HFFc6 (cell line): ENCODE data around the gene CRB2. TPM values are rescaled to one million over a fixed set of nuclear protein-coding genes. Genes with fewer than 3 reads are reported as not detected.

Experiments
- DNase-seq: peaks from one replicate; pipeline ENCODE4 v3.0.0-alpha.2; 2018
- H3K27ac Mint-ChIP-seq: 2 replicates; pipeline ENCODE4 v1.8.0; 2020; ENCODE audit warnings: mild to moderate bottlenecking, mixed read lengths
- H3K27me3 Mint-ChIP-seq: 2 replicates; pipeline ENCODE4 v1.8.0; 2021; ENCODE audit warnings: mild to moderate bottlenecking, moderate library complexity, mixed read lengths; ENCODE audit not compliant: insufficient read depth
- H3K36me3 Mint-ChIP-seq: 2 replicates; pipeline ENCODE4 v1.8.0; 2021; ENCODE audit warnings: low read depth, mixed read lengths
- H3K4me1 Mint-ChIP-seq: 2 replicates; pipeline ENCODE4 v1.8.0; 2020; ENCODE audit warnings: low read depth, mixed read lengths
- H3K4me3 Mint-ChIP-seq: 2 replicates; pipeline ENCODE4 v1.8.0; 2020; ENCODE audit warnings: mild to moderate bottlenecking, moderate library complexity, mixed read lengths
- H3K9me3 Mint-ChIP-seq: 2 replicates; pipeline ENCODE4 v1.8.0; 2020; ENCODE audit warnings: mild to moderate bottlenecking, mixed read lengths
- total RNA-seq, 6 experiments: library from RNA; stranded (reverse); fragmentation: NEBNext Ultra II Directional; extraction: Animal tissue kit (Norgen Biotek cat#: 25700); gene quantifications; 2 replicates in 1 of 6; 3 replicates in 5 of 6; pipeline ENCODE4 v1.2.3, GENCODE V29; 2021
- TF ChIP-seq, protein P1 (sequence below): fragments of 200-600 bp; sonication (generic); IDR thresholded peaks from 2 replicates; pipeline ENCODE4 v1.5.0; 2021; ENCODE audit warnings: antibody characterized with exemption, mild to moderate bottlenecking

CRB2 gene
- total RNA-seq, 6 experiments from 2014 or later: not detected

DNA sequence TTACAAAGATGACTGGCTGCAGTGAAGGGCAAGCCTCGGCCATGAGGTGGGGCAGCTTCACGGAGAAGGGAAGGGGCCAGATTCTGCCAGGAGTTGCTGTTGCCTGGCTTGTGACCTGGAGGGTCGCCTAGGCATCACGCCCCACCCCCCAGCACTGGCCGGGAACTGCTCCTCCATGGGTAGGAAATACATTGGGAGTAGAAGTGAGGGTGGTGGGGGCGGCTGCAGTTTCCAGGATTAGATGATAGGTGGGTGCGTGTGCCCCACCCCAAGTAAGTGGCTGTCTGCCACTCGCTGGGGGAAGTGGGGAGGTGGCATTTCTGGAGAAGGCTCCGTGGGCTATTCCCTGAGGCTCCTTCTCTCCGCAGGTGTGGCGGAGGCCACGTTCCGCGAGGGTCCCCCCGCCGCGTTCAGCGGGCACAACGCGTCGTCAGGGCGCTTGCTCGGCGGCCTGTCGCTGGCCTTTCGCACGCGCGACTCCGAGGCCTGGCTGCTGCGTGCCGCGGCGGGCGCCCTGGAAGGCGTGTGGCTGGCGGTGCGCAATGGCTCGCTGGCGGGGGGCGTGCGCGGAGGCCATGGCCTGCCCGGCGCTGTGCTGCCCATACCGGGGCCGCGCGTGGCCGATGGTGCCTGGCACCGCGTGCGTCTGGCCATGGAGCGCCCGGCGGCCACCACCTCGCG lies 16.9 kb downstream of the CRB2 start:
- DNase-seq: no peak
- Mint-ChIP-seq H3K27ac (no peak overlapping the region), H3K4me3 (no peak overlapping the region)

DNA sequence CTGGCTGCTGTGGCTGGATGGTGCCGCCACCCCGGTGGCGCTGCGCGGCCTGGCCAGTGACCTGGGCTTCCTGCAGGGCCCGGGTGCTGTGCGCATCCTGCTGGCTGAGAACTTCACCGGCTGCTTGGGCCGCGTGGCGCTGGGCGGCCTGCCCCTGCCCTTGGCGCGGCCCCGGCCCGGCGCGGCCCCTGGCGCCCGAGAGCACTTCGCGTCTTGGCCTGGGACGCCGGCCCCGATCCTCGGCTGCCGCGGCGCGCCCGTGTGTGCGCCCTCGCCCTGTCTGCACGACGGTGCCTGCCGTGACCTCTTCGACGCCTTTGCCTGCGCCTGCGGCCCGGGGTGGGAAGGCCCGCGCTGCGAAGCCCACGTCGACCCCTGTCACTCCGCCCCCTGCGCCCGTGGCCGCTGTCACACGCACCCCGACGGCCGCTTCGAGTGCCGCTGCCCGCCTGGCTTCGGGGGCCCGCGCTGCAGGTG lies 17.5 kb downstream of the CRB2 start:
- H3K4me3 Mint-ChIP-seq: no peak overlapping the region
- DNase-seq: no peak
- H3K36me3 Mint-ChIP-seq: no peaks in the 10 kb centered on the region
- no peaks in the 10 kb centered on the region for H3K4me1 Mint-ChIP-seq
- no peak overlapping the region for H3K27ac Mint-ChIP-seq
- peaks cover 28% of the 10 kb centered on the region for H3K27me3 Mint-ChIP-seq
- H3K9me3 Mint-ChIP-seq: no peaks in the 10 kb centered on the region
- TF ChIP-seq, protein P1, sequence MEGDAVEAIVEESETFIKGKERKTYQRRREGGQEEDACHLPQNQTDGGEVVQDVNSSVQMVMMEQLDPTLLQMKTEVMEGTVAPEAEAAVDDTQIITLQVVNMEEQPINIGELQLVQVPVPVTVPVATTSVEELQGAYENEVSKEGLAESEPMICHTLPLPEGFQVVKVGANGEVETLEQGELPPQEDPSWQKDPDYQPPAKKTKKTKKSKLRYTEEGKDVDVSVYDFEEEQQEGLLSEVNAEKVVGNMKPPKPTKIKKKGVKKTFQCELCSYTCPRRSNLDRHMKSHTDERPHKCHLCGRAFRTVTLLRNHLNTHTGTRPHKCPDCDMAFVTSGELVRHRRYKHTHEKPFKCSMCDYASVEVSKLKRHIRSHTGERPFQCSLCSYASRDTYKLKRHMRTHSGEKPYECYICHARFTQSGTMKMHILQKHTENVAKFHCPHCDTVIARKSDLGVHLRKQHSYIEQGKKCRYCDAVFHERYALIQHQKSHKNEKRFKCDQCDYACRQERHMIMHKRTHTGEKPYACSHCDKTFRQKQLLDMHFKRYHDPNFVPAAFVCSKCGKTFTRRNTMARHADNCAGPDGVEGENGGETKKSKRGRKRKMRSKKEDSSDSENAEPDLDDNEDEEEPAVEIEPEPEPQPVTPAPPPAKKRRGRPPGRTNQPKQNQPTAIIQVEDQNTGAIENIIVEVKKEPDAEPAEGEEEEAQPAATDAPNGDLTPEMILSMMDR: no peak

More for the DNA sequence above, 16.9 kb downstream of the CRB2 start:
- H3K4me1 Mint-ChIP-seq: no peaks in the 10 kb centered on the region; the same call in 1 of the 2 replicates
- no peaks in the 10 kb centered on the region for H3K9me3 Mint-ChIP-seq
- peaks cover 28% of the 10 kb centered on the region for H3K27me3 Mint-ChIP-seq
- no peaks in the 10 kb centered on the region for H3K36me3 Mint-ChIP-seq
- TF ChIP-seq, protein P1: no peak

DNA sequence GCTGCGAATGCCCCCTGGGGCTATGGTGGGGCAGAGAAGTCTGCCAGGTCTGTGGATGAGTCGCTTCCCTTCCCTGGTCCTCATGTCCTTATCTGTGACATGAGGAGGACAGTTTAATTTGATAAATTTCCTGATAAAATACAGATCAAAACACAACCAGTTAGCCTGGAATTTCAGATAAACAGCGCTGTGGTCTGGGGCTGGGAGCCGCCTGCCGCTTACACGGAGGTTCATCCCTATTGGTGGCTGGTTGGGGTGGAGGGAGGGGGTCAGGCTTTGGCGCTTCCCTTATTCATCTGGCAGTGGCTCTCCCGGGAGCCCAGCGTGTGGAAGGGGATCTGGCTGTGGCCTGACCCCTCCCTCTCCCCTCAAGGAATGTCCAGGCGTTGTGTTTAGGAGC lies 17.9 kb downstream of the CRB2 start:
- Mint-ChIP-seq H3K4me1 (no peaks in the 10 kb centered on the region), H3K36me3 (no peaks in the 10 kb centered on the region), H3K27me3 (peaks cover 28% of the 10 kb centered on the region), H3K4me3 (no peak overlapping the region), H3K9me3 (no peaks in the 10 kb centered on the region), H3K27ac (no peak overlapping the region)
- TF ChIP-seq, protein P1: no peak
- DNase-seq: no peak

- H3K27ac Mint-ChIP-seq: no peak overlapping the region
- peaks cover 25% of the 10 kb centered on the region for H3K27me3 Mint-ChIP-seq
- TF ChIP-seq, protein P1: no peak
- no peak for DNase-seq
- H3K4me3 Mint-ChIP-seq: no peak overlapping the region; the same call in 1 of the 2 replicates
- H3K9me3 Mint-ChIP-seq: no peaks in the 10 kb centered on the region
- no peaks in the 10 kb centered on the region for H3K4me1 Mint-ChIP-seq
- no peaks in the 10 kb centered on the region for H3K36me3 Mint-ChIP-seq
Observed at GRCh38 chr9:123375469-123376132, 19.6 kb downstream of the CRB2 start.

- no peak for DNase-seq
- TF ChIP-seq, protein P1: no peak
- Mint-ChIP-seq H3K4me1 (no peaks in the 10 kb centered on the region), H3K27me3 (peaks cover 28% of the 10 kb centered on the region), H3K36me3 (no peaks in the 10 kb centered on the region), H3K27ac (no peak overlapping the region), H3K4me3 (no peak overlapping the region), H3K9me3 (no peaks in the 10 kb centered on the region)
Observed at GRCh38 chr9:123376218-123377071, 20.4 kb downstream of the CRB2 start.
